Tibial nerve (tissue), 3 donors: Measurements from ENCODE around the gene IRAK4.

Experiments
- POLR2A ChIP-seq, 2 donors: fragments of 450-650 bp; IDR thresholded peaks; one replicate each; pipeline ENCODE4 v1.6.1; 2017; ENCODE audit warnings: antibody characterized with exemption in 2 of 2, mild to moderate bottlenecking in 2 of 2, moderate library complexity in 2 of 2
- TF ChIP-seq, protein P1 (sequence below), 5 experiments: fragments of 200-600 bp in 3 of 5; fragments of 450-650 bp in 2 of 5; sonication (generic) in 3 of 5; IDR thresholded peaks; one replicate each; pipeline ENCODE4 v1.5.1; 2016 to 2019; ENCODE audit warnings: antibody characterized with exemption in 5 of 5, mild to moderate bottlenecking in 3 of 5, moderate library complexity in 2 of 5

DNA sequence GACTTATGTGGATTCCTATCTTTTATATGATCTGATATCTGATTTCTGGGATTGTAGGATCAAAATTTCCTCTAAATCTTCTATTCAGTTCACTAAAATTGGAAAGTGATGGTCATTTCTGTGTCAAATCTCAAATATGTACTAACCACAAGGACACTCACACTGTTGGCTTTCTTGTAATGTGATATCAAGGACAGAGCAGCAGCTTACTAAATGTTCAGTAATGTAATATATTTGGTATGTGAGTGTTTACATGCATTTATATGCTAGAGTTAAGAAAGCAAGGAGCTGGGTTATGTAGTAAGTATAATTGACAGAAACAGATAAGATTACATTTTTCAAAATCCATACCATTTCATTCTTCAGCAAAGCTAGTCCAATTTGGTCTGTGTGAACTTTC is 16.6 kb upstream of the IRAK4 start:
- no peak for TF ChIP-seq POLR2A (IDR thresholded peaks at IDR 0.05)
- TF ChIP-seq, protein P1, sequence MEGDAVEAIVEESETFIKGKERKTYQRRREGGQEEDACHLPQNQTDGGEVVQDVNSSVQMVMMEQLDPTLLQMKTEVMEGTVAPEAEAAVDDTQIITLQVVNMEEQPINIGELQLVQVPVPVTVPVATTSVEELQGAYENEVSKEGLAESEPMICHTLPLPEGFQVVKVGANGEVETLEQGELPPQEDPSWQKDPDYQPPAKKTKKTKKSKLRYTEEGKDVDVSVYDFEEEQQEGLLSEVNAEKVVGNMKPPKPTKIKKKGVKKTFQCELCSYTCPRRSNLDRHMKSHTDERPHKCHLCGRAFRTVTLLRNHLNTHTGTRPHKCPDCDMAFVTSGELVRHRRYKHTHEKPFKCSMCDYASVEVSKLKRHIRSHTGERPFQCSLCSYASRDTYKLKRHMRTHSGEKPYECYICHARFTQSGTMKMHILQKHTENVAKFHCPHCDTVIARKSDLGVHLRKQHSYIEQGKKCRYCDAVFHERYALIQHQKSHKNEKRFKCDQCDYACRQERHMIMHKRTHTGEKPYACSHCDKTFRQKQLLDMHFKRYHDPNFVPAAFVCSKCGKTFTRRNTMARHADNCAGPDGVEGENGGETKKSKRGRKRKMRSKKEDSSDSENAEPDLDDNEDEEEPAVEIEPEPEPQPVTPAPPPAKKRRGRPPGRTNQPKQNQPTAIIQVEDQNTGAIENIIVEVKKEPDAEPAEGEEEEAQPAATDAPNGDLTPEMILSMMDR (IDR thresholded peaks at IDR 0.05): no peak
